RWPE2 (cell line): ENCODE results near the gene WASF2.

ENCODE experiments used
- ATAC-seq: fragments of 200-7000 bp; cut with Tn5 transposase; 3 replicates; pipeline ENCODE4 v1.9.1; 2021; ENCODE audit warnings: low read depth
- DNase-seq: peaks from one replicate; pipeline ENCODE4 v3.0.0-alpha.2; 2020; ENCODE audit warnings: low spot score
- H3K27ac ChIP-seq: fragments of 450-650 bp; 2 replicates; pipeline ENCODE4 v1.5.1; 2017; ENCODE audit warnings: mild to moderate bottlenecking; ENCODE audit not compliant: poor library complexity, severe bottlenecking
- H3K27me3 ChIP-seq: fragments of 250-450 bp; sonication (Bioruptor Pico); 2 replicates; pipeline ENCODE4 v1.5.1; 2021; ENCODE audit warnings: mild to moderate bottlenecking, moderate library complexity; ENCODE audit not compliant: insufficient read depth, poor library complexity, severe bottlenecking
- H3K36me3 ChIP-seq: fragments of 250-450 bp; sonication (Bioruptor Pico); 2 replicates; pipeline ENCODE4 v1.5.1; 2020; ENCODE audit warnings: low read depth, mild to moderate bottlenecking, moderate library complexity
- H3K4me1 ChIP-seq: fragments of 250-450 bp; sonication (Bioruptor Pico); 2 replicates; pipeline ENCODE4 v1.5.1; 2021; ENCODE audit warnings: mild to moderate bottlenecking, moderate library complexity; ENCODE audit not compliant: insufficient read depth, poor library complexity, severe bottlenecking
- H3K4me3 ChIP-seq: fragments of 250-450 bp; sonication (Bioruptor Pico); 2 replicates; pipeline ENCODE4 v1.5.1; 2021; ENCODE audit warnings: mild to moderate bottlenecking, moderate library complexity; ENCODE audit not compliant: severe bottlenecking
- H3K9me3 ChIP-seq: fragments of 250-450 bp; sonication (Bioruptor Pico); 2 replicates; pipeline ENCODE4 v1.5.1; 2021; ENCODE audit warnings: mild to moderate bottlenecking, moderate library complexity; ENCODE audit not compliant: severe bottlenecking
- CTCF ChIP-seq: fragments of 450-650 bp; IDR thresholded peaks from one replicate; pipeline ENCODE4 v1.5.1; 2017; ENCODE audit warnings: mild to moderate bottlenecking, moderate library complexity; ENCODE audit not compliant: poor library complexity, severe bottlenecking

WASF2 gene

DNA sequence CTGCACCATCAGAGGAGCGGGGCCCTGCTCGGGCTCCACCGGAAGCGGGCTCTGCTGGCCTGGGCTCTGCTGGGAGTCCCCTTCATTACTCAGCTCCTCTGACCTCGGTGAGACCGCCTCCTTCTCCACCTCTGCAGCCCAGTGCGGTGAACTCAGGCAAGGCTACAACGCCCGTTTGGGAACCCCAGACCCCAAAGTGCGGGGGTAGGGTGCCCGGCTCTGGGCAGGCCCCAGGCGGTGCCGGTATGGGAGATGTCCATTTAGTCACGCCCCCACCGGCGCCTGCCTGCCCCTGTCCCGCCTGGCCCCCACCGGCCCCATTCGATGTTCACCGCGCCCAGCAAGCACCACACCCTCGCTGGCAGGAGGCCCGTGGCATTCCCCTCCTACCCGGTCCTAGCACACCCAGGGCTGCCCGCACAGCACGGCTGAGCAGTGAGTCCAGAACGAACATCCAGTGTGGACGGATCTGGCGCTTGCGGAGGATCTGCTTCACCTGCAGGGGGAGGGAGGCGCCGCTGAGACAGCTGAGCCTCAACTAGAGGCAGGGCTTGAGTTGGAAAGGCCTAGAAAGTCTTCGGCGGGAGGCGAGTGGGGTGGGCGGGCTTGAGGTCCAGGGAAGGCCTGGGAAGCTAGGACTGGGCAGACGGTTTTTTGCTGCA, 133.2 kb downstream of the WASF2 start:
- no peak overlapping the region for H3K27ac ChIP-seq

DNA sequence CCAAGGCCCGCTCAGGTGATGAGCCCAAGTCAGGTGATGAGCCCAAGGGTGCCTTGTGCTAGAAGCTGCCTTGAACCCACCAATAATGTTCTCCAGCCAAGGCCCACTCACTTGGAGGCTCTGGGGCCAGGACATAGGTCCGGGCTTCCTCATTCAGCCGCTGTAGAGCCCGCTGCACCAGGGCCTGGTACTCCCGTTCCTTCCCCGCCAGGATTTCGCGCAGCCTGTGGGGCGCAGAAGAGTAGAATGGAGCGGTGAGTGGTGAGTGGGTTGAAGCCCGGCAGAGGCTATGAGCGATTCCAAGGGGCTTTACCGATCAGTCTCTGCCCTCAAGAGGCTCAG, 133.7 kb downstream of the WASF2 start:
- TF ChIP-seq CTCF, result no peak
- H3K4me1 ChIP-seq, result no peaks in the 10 kb centered on the region
- H3K4me3 ChIP-seq, result no peak overlapping the region
- H3K9me3 ChIP-seq, result no peaks in the 10 kb centered on the region
- H3K36me3 ChIP-seq, result peaks cover 60% of the 10 kb centered on the region
- no peak for ATAC-seq
- H3K27ac ChIP-seq, result no peak overlapping the region
- no peak for DNase-seq
- H3K27me3 ChIP-seq, result no peaks in the 10 kb centered on the region

More for the DNA sequence above, 133.2 kb downstream of the WASF2 start:
- Histone ChIP-seq H3K4me1 (no peaks in the 10 kb centered on the region), H3K36me3 (peaks cover 62% of the 10 kb centered on the region), H3K27me3 (no peaks in the 10 kb centered on the region), H3K4me3 (no peak overlapping the region), H3K9me3 (no peaks in the 10 kb centered on the region)
- ATAC-seq, result no peak
- no peak for TF ChIP-seq CTCF
- DNase-seq, result no peak

GRCh38 chr1:27355683-27356082, 134.3 kb downstream of the WASF2 start:
- no peak for ATAC-seq
- H3K4me1 ChIP-seq, result no peaks in the 10 kb centered on the region

More at GRCh38 chr1:27355683-27356082, 134.3 kb downstream of the WASF2 start:
- Histone ChIP-seq H3K36me3 (peaks cover 55% of the 10 kb centered on the region), H3K4me3 (no peak overlapping the region), H3K27ac (no peak overlapping the region), H3K27me3 (no peaks in the 10 kb centered on the region), H3K9me3 (no peaks in the 10 kb centered on the region)
- DNase-seq, result no peak
- no peak for TF ChIP-seq CTCF
